Liver (tissue), 10 donors: ENCODE measurements around the gene ULK3. TPM values are rescaled to one million over a fixed set of nuclear protein-coding genes. Genes with fewer than 3 reads are reported as not detected.

Source experiments
- DNase-seq: peaks from one replicate; pipeline ENCODE4 v3.0.0-alpha.2; 2017; ENCODE audit warnings: low spot score
- H3K27ac ChIP-seq, 2 donors: one replicate each; pipeline ENCODE4 v1.7.0; 2013; ENCODE audit warnings: inconsistent platforms in 2 of 2, low read length in 2 of 2, control low read depth in 1 of 2, low read depth in 1 of 2, mild to moderate bottlenecking in 1 of 2
- H3K27me3 ChIP-seq, 4 donors: one replicate each; pipeline versions ENCODE4 v1.6.1 to v1.7.0; 2013; ENCODE audit warnings: low read length in 3 of 4, inconsistent platforms in 1 of 4, mild to moderate bottlenecking in 1 of 4, moderate library complexity in 1 of 4; ENCODE audit not compliant: control insufficient read depth in 4 of 4, insufficient read depth in 4 of 4
- H3K36me3 ChIP-seq, 4 donors: one replicate each; pipeline versions ENCODE4 v1.6.1 to v1.7.0; 2013; ENCODE audit warnings: low read length in 3 of 4, mild to moderate bottlenecking in 3 of 4, low read depth in 1 of 4, moderate library complexity in 1 of 4; ENCODE audit not compliant: control insufficient read depth in 4 of 4, insufficient read depth in 3 of 4
- H3K4me1 ChIP-seq, 4 donors: one replicate each; pipeline versions ENCODE4 v1.6.1 to v1.7.0; 2013; ENCODE audit warnings: low read length in 3 of 4, mild to moderate bottlenecking in 3 of 4, moderate library complexity in 1 of 4; ENCODE audit not compliant: control insufficient read depth in 4 of 4, insufficient read depth in 4 of 4
- H3K4me3 ChIP-seq, 3 donors: one replicate each; pipeline versions ENCODE4 v1.6.1 to v1.7.0; 2013; ENCODE audit warnings: low read length in 3 of 3, control low read depth in 1 of 3, low read depth in 1 of 3, mild to moderate bottlenecking in 1 of 3
- H3K9ac ChIP-seq, 2 donors: one replicate each; pipeline ENCODE4 v1.7.0; 2013; ENCODE audit warnings: low read length in 2 of 2, mild to moderate bottlenecking in 2 of 2, moderate library complexity in 2 of 2, control low read depth in 1 of 2, low read depth in 1 of 2
- H3K9me3 ChIP-seq, 4 donors: one replicate each; pipeline versions ENCODE4 v1.6.1 to v1.7.0; 2013; ENCODE audit warnings: low read length in 3 of 4; ENCODE audit not compliant: control insufficient read depth in 4 of 4
- GABPA ChIP-seq, 2 donors: IDR thresholded peaks in 1 of 2; conservative IDR thresholded peaks in 1 of 2; 2 replicates each; pipeline ENCODE4 v1.6.1; 2016; ENCODE audit warnings: antibody characterized with exemption in 2 of 2, mild to moderate bottlenecking in 1 of 2, moderate library complexity in 1 of 2
- HNF4G ChIP-seq: IDR thresholded peaks from 2 replicates; pipeline ENCODE4 v1.6.1; 2016; ENCODE audit warnings: antibody characterized with exemption
- RAD21 ChIP-seq, 2 donors: IDR thresholded peaks; 2 replicates each; pipeline ENCODE4 v1.6.1; 2016; ENCODE audit warnings: antibody characterized with exemption in 2 of 2, mild to moderate bottlenecking in 2 of 2
- SP1 ChIP-seq: IDR thresholded peaks from 2 replicates; pipeline ENCODE4 v1.6.1; 2018; ENCODE audit warnings: antibody characterized with exemption, mild to moderate bottlenecking
- TAF1 ChIP-seq: conservative IDR thresholded peaks from 2 replicates; pipeline ENCODE4 v1.6.1; 2016; ENCODE audit warnings: antibody characterized with exemption, mild to moderate bottlenecking
- YY1 ChIP-seq: IDR thresholded peaks from 2 replicates; pipeline ENCODE4 v1.6.1; 2016; ENCODE audit warnings: antibody characterized with exemption, mild to moderate bottlenecking
- WGBS: extraction: QIAGEN DNeasy Blood & Tissue Kit; methylation state at CpG from one replicate; pipeline ENCODE4 v1.1.7; 2013; 5-methylcytosine and 5-hydroxymethylcytosine counted together
- polyA plus RNA-seq, 2 donors: library from polyadenylated mRNA; stranded (reverse) in 1 of 2; unstranded in 1 of 2; fragments of 200-250 nt in 1 of 2; fragments of >200 nt in 1 of 2; fragmentation: Nextera tagmentation in 1 of 2; extraction: Ambion mirVana in 1 of 2; gene quantifications; one replicate each; pipeline versions ENCODE4 v1.2.1 to v1.2.3, GENCODE V29; 2013 to 2015
- small RNA-seq: library from RNA; depleted of rRNA; stranded (forward); fragments of <200 nt; gene quantifications from one replicate; pipeline ENCODE3, GENCODE V24; 2014
- total RNA-seq, 2 donors: library from RNA; depleted of rRNA; stranded (reverse); fragments of >200 nt; gene quantifications; one replicate each; pipeline ENCODE4 v1.2.3, GENCODE V29; 2014
- TF ChIP-seq, protein P1 (sequence below): fragments of 150-350 bp; IDR thresholded peaks from 2 replicates; pipeline ENCODE4 v1.5.1; 2017; ENCODE audit warnings: improper control_type of control experiment, low read depth, low read length; ENCODE audit not compliant: missing input control
- TF ChIP-seq, protein P2 (sequence below): IDR thresholded peaks from 2 replicates; pipeline ENCODE4 v1.6.1; 2016; ENCODE audit warnings: antibody characterized with exemption
- TF ChIP-seq, protein P3 (sequence below): IDR thresholded peaks from 2 replicates; pipeline ENCODE4 v1.6.1; 2016; ENCODE audit warnings: antibody characterized with exemption
- donor health status: healthy.
- donor health status: healthy.
- donor health status: healthy.
- donor health status: healthy.
- donor health status: healthy.

Gene ULK3
- total and polyA plus RNA-seq, 4 donors = 13.1 to 35.5 (median 21.4) TPM

DNA sequence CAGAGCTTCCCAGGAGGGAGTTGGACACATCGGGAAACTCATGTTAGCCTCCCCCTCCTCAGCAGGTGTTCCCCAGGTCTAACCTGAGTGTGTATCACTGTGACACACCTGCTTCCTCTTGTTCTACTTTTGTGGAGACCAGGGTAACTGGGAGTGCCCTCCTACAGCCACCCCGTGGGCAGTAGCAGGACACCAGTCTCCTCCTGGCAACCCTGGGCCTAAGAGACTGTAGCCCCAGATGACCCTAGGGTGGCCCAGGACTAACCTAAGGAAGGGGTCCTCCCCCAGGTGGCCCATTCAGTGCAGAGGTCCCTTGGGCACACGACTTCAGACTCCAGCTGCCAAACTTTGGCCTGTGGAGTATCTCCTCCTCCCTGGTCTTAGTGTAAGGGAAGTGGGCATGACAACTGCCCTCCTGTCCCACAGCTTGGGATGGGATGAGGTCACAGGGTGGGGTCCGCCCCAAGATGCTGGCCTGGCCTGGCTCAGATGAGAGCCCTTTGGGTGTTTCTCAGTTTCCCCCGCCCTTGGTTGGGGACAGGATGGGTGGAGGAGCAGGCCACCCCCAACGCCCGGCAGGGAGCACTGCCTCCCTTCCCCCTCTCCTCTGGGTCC lies 56.3 kb downstream of the ULK3 start:
- TF ChIP-seq, protein P1, sequence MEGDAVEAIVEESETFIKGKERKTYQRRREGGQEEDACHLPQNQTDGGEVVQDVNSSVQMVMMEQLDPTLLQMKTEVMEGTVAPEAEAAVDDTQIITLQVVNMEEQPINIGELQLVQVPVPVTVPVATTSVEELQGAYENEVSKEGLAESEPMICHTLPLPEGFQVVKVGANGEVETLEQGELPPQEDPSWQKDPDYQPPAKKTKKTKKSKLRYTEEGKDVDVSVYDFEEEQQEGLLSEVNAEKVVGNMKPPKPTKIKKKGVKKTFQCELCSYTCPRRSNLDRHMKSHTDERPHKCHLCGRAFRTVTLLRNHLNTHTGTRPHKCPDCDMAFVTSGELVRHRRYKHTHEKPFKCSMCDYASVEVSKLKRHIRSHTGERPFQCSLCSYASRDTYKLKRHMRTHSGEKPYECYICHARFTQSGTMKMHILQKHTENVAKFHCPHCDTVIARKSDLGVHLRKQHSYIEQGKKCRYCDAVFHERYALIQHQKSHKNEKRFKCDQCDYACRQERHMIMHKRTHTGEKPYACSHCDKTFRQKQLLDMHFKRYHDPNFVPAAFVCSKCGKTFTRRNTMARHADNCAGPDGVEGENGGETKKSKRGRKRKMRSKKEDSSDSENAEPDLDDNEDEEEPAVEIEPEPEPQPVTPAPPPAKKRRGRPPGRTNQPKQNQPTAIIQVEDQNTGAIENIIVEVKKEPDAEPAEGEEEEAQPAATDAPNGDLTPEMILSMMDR = no peak
- TF ChIP-seq GABPA (IDR thresholded peaks at IDR 0.05 in 1 of 2, conservative IDR thresholded peaks at IDR 0.05 in 1 of 2) (no peak), TAF1 (no peak), SP1 (no peak), YY1 (no peak), HNF4G (no peak), RAD21 (IDR thresholded peaks at IDR 0.05) (no peak)
- TF ChIP-seq, protein P2, sequence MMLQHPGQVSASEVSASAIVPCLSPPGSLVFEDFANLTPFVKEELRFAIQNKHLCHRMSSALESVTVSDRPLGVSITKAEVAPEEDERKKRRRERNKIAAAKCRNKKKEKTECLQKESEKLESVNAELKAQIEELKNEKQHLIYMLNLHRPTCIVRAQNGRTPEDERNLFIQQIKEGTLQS = no peak
- TF ChIP-seq, protein P3, sequence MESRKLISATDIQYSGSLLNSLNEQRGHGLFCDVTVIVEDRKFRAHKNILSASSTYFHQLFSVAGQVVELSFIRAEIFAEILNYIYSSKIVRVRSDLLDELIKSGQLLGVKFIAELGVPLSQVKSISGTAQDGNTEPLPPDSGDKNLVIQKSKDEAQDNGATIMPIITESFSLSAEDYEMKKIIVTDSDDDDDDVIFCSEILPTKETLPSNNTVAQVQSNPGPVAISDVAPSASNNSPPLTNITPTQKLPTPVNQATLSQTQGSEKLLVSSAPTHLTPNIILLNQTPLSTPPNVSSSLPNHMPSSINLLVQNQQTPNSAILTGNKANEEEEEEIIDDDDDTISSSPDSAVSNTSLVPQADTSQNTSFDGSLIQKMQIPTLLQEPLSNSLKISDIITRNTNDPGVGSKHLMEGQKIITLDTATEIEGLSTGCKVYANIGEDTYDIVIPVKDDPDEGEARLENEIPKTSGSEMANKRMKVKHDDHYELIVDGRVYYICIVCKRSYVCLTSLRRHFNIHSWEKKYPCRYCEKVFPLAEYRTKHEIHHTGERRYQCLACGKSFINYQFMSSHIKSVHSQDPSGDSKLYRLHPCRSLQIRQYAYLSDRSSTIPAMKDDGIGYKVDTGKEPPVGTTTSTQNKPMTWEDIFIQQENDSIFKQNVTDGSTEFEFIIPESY = no peak
- no peak overlapping the region for H3K4me3 ChIP-seq
- H3K4me1 ChIP-seq = peaks cover 19 to 79% (median 58%) of the 10 kb centered on the region in 4 donors
- peak overlapping the region in 1 of 2 donors; percentile 18 for H3K9ac ChIP-seq
- H3K27ac ChIP-seq = peak overlapping the region; percentile 9 to 49
- DNase-seq = no peak
- H3K27me3 ChIP-seq = no peaks in the 10 kb centered on the region
- H3K36me3 ChIP-seq = no peaks in the 10 kb centered on the region
- no peaks in the 10 kb centered on the region for H3K9me3 ChIP-seq
- 70% methylated on average over 7 of the region's 7 CpGs for WGBS

Small RNA genes lying within 50 kb of the gene (small RNA-seq; reads per million reads assigned to genes)
- gene CPLX3 = not detected
- gene MIR4513 = not detected
- 0.13 reads per million for gene MIR6882

Other genes starting within 250 kb of the ULK3 start
- gene CLK3, start 227.3 kb downstream of the ULK3 start, total RNA-seq = 10 to 100 TPM; 35.1 to 66.8 TPM
- gene CLK3, start 227.3 kb downstream of the ULK3 start, polyA plus RNA-seq = 10 to 100 TPM; 20.1 to 21.8 TPM
- 1 to 10 TPM; 7.5 to 9.5 TPM for gene EDC3, start 147.1 kb downstream of the ULK3 start, total RNA-seq
- 1 to 10 TPM; 5.8 to 7.4 TPM for gene EDC3, start 147.1 kb downstream of the ULK3 start, polyA plus RNA-seq
- gene CYP1A1, start 117.6 kb downstream of the ULK3 start, total RNA-seq = 1 to 10 TPM in 1 of 2 donors, under 1 TPM in 1; 0.19 to 4.4 TPM
- gene CYP1A1, start 117.6 kb downstream of the ULK3 start, polyA plus RNA-seq = 1 to 10 TPM; 1.0 to 1.4 TPM
- 10 to 100 TPM in 1 of 2 donors, not detected in 1; 32.5 TPM for gene CYP1A2, start 94.3 kb downstream of the ULK3 start, total RNA-seq
- 10 to 100 TPM; 21.8 to 31.7 TPM for gene CYP1A2, start 94.3 kb downstream of the ULK3 start, polyA plus RNA-seq
- 10 to 100 TPM; 19.0 to 41.7 TPM for gene CSK, start 61.1 kb downstream of the ULK3 start, total RNA-seq
- 10 to 100 TPM in 1 of 2 donors, 1 to 10 TPM in 1; 6.9 to 29.3 TPM for gene CSK, start 61.1 kb downstream of the ULK3 start, polyA plus RNA-seq
- gene LMAN1L, start 30.3 kb downstream of the ULK3 start, total RNA-seq = under 1 TPM in 1 of 2 donors, not detected in 1; 0.08 TPM
- not detected for gene LMAN1L, start 30.3 kb downstream of the ULK3 start, polyA plus RNA-seq
- gene CPLX3, start 16.5 kb downstream of the ULK3 start, total RNA-seq = not detected
- gene CPLX3, start 16.5 kb downstream of the ULK3 start, polyA plus RNA-seq = not detected
- gene SCAMP2, start 30.2 kb upstream of the ULK3 start, total RNA-seq = 10 to 100 TPM; 21.7 to 23.3 TPM
- gene SCAMP2, start 30.2 kb upstream of the ULK3 start, polyA plus RNA-seq = 10 to 100 TPM; 34.8 to 42.5 TPM
- 10 to 100 TPM; 16.1 to 37.7 TPM for gene MPI, start 46.9 kb upstream of the ULK3 start, total RNA-seq
- 10 to 100 TPM; 26.1 to 38.4 TPM for gene MPI, start 46.9 kb upstream of the ULK3 start, polyA plus RNA-seq
- gene FAM219B, start 63.7 kb upstream of the ULK3 start, total RNA-seq = 10 to 100 TPM; 15.3 to 15.6 TPM
- gene FAM219B, start 63.7 kb upstream of the ULK3 start, polyA plus RNA-seq = 1 to 10 TPM; 7.5 to 9.0 TPM
- gene COX5A, start 94.9 kb upstream of the ULK3 start, total RNA-seq = 10 to 100 TPM; 47.9 to 60.0 TPM
- 100 to 1,000 TPM; 320 to 374 TPM for gene COX5A, start 94.9 kb upstream of the ULK3 start, polyA plus RNA-seq
- gene RPP25, start 113.6 kb upstream of the ULK3 start, total RNA-seq = 1 to 10 TPM; 2.3 TPM
- 1 to 10 TPM; 2.2 to 3.3 TPM for gene RPP25, start 113.6 kb upstream of the ULK3 start, polyA plus RNA-seq
- gene SCAMP5, start 152.4 kb upstream of the ULK3 start, total RNA-seq = 1 to 10 TPM in 1 of 2 donors, under 1 TPM in 1; 0.50 to 5.8 TPM
- 1 to 10 TPM; 5.6 to 7.5 TPM for gene SCAMP5, start 152.4 kb upstream of the ULK3 start, polyA plus RNA-seq
- gene PPCDC, start 180.4 kb upstream of the ULK3 start, total RNA-seq = 1 to 10 TPM; 7.4 to 9.3 TPM
- gene PPCDC, start 180.4 kb upstream of the ULK3 start, polyA plus RNA-seq = 1 to 10 TPM; 7.6 to 9.1 TPM